ENCODE results near the gene DPH2. TPM values are rescaled to one million over a fixed set of nuclear protein-coding genes. Genes with fewer than 3 reads are reported as not detected.

The DPH2 gene
- total RNA-seq, 1 donor from 2014 or later: 9.5 TPM

GRCh38 chr1:44002606-44003157, 32.9 kb downstream of the DPH2 start:
- Histone ChIP-seq H3K27me3 (no peaks in the 10 kb centered on the region), H3K79me2 (ENCODE audit: low read depth) (no peaks in the 10 kb centered on the region), H3K9me3 (ENCODE audit: low read depth) (no peaks in the 10 kb centered on the region), H2AFZ (replicated peaks) (no peak overlapping the region), H3K4me1 (no peaks in the 10 kb centered on the region), H3K9ac (no peak overlapping the region), H3K36me3 (no peaks in the 10 kb centered on the region), H4K20me1 (ENCODE audit: low read depth) (no peaks in the 10 kb centered on the region), H3K4me3 (no peak overlapping the region), H3K27ac (no peak overlapping the region), H3F3A (ENCODE audit: low read depth) (peaks cover 4% of the 10 kb centered on the region), H3K4me2 (no peak overlapping the region)
- Mint-ChIP-seq H3K9me3 (no peaks in the 10 kb centered on the region), H3K4me1 (peaks cover 26% of the 10 kb centered on the region), H3K27ac (no peak overlapping the region), H3K36me3 (peaks cover 3% of the 10 kb centered on the region), H3K4me3 (no peak overlapping the region), H3K27me3 (ENCODE audit: insufficient read depth, low read depth) (peaks cover 2% of the 10 kb centered on the region)
- TF ChIP-seq EZH2 (IDR thresholded peaks at IDR 0.05) (no peak), CTCF (IDR thresholded peaks at IDR 0.05) (peak; percentile 45)
- no peak for DNase-seq (ENCODE audit: low spot score)

GRCh38 chr1:44008259-44008658, 38.4 kb downstream of the DPH2 start:
- Histone ChIP-seq H3F3A (ENCODE audit: low read depth) (peaks cover 4% of the 10 kb centered on the region), H3K4me3 (no peak overlapping the region), H3K4me2 (no peak overlapping the region), H2AFZ (replicated peaks) (no peak overlapping the region), H3K4me1 (no peaks in the 10 kb centered on the region), H3K79me2 (ENCODE audit: low read depth) (no peaks in the 10 kb centered on the region), H3K36me3 (no peaks in the 10 kb centered on the region), H3K9ac (no peak overlapping the region), H3K27ac (no peak overlapping the region), H3K27me3 (no peaks in the 10 kb centered on the region), H4K20me1 (ENCODE audit: low read depth) (no peaks in the 10 kb centered on the region), H3K9me3 (ENCODE audit: low read depth) (no peaks in the 10 kb centered on the region)
- Mint-ChIP-seq H3K4me1 (peaks cover 13% of the 10 kb centered on the region), H3K27ac (no peak overlapping the region), H3K36me3 (peaks cover 4% of the 10 kb centered on the region), H3K27me3 (ENCODE audit: insufficient read depth, low read depth) (peaks cover 2% of the 10 kb centered on the region), H3K4me3 (no peak overlapping the region), H3K9me3 (no peaks in the 10 kb centered on the region)
- no peak for TF ChIP-seq EZH2phosphoT487 (IDR thresholded peaks at IDR 0.05)
- TF ChIP-seq EZH2 (IDR thresholded peaks at IDR 0.05): no peak
- no peak for TF ChIP-seq CTCF (IDR thresholded peaks at IDR 0.05)
- no peak for DNase-seq (ENCODE audit: low spot score)

- Histone ChIP-seq H3K79me2 (ENCODE audit: low read depth) (no peaks in the 10 kb centered on the region), H3K9ac (no peak overlapping the region), H3K4me2 (no peak overlapping the region), H3K36me3 (no peaks in the 10 kb centered on the region), H3F3A (ENCODE audit: low read depth) (peaks cover 2% of the 10 kb centered on the region), H4K20me1 (ENCODE audit: low read depth) (peaks cover 8% of the 10 kb centered on the region), H3K4me3 (no peak overlapping the region), H3K4me1 (peaks cover 7% of the 10 kb centered on the region), H3K27me3 (no peaks in the 10 kb centered on the region), H3K9me3 (ENCODE audit: low read depth) (no peaks in the 10 kb centered on the region), H2AFZ (replicated peaks) (no peak overlapping the region), H3K27ac (no peak overlapping the region)
- TF ChIP-seq EZH2phosphoT487 (IDR thresholded peaks at IDR 0.05) (no peak), CTCF (IDR thresholded peaks at IDR 0.05) (no peak), EZH2 (IDR thresholded peaks at IDR 0.05) (no peak)
- Mint-ChIP-seq H3K4me1 (peaks cover 32% of the 10 kb centered on the region), H3K9me3 (no peaks in the 10 kb centered on the region), H3K36me3 (peaks cover 4% of the 10 kb centered on the region), H3K4me3 (no peak overlapping the region), H3K27me3 (ENCODE audit: insufficient read depth, low read depth) (peaks cover 5% of the 10 kb centered on the region), H3K27ac (no peak overlapping the region)
- no peak for DNase-seq (ENCODE audit: low spot score)
These were observed 41.2 kb downstream of the DPH2 start for GRCh38 chr1:44010935-44011471.

Measured in neural progenitor cell (in vitro differentiated cells).